Neural progenitor cell (in vitro differentiated cells): ENCODE data around the gene SLC35G2.

Source experiments
- EZH2phosphoT487 ChIP-seq: fragments of 200-600 bp; sonication (generic); IDR thresholded peaks from 2 replicates; pipeline ENCODE4 v1.6.1; 2017; ENCODE audit warnings: antibody characterized with exemption
- TF ChIP-seq, protein P1 (sequence below): fragments of 200-600 bp; sonication (generic); IDR thresholded peaks from 2 replicates; pipeline ENCODE4 v1.5.1; 2017; ENCODE audit warnings: antibody characterized with exemption, mild to moderate bottlenecking

DNA sequence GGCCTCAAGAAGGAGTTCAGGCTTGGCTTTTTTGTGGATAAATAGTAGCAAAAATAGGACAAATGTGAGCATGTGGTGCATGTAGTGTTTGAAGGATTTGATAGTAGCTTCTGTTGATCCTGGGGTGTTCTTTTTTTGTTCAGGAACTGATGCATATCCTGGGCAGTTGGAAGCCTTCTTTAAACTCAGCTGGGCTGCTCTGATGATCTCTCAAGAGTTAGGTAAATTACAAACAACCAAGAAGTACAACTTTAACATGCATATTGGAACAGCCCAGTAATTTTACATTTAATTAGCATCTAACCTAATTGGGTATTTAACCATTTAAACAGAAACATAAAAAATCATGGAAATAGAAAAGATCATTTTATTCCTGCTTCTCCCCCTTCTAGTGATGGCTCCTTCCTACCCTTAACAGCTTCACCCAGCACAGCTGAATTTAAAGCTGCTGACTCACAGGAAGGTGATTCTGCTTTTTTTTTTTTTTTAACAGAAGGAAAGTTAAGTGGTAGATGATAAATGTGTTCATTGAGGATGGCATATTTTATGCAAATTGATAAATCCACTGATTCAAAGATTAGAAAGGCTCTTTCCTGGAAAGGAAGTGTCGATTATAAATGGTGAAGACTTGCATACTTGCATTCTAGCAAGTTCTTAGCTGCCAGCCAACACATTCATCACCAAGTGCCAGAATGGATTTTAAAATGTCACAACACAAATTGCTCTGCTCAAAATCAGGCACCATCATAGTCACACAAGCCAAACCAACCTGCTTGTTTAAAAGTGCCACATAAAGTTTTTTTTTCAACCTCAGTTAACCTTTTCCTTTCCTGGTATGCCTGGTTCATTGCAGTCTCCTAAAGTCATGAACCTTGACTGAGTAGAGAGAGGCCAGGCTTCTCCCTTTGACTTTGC, 20.0 kb downstream of the SLC35G2 start:
- TF ChIP-seq, protein P1, sequence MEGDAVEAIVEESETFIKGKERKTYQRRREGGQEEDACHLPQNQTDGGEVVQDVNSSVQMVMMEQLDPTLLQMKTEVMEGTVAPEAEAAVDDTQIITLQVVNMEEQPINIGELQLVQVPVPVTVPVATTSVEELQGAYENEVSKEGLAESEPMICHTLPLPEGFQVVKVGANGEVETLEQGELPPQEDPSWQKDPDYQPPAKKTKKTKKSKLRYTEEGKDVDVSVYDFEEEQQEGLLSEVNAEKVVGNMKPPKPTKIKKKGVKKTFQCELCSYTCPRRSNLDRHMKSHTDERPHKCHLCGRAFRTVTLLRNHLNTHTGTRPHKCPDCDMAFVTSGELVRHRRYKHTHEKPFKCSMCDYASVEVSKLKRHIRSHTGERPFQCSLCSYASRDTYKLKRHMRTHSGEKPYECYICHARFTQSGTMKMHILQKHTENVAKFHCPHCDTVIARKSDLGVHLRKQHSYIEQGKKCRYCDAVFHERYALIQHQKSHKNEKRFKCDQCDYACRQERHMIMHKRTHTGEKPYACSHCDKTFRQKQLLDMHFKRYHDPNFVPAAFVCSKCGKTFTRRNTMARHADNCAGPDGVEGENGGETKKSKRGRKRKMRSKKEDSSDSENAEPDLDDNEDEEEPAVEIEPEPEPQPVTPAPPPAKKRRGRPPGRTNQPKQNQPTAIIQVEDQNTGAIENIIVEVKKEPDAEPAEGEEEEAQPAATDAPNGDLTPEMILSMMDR = no peak
- no peak for TF ChIP-seq EZH2phosphoT487
